MCF 10A (cell line): ENCODE measurements around the gene KNSTRN. TPM values are rescaled to one million over a fixed set of nuclear protein-coding genes. Genes with fewer than 3 reads are reported as not detected.

Experiments used
- BruUV-seq: library from RNA; stranded (reverse); fragments of 400-500 nt; replicated peaks from 2 replicates; lab custom pipeline; 2021; lab: Mats Ljungman, UMichigan
- CTCF ChIA-PET: fragments of 300-600 bp; sonication (Branson Sonifier 250); formaldehyde crosslinking; extraction: SDS; loops from one replicate; lab custom pipeline; 2021; ENCODE audit warnings: antibody characterized with exemption, inconsistent platforms; lab: Yijun Ruan, JAX
- POLR2A ChIA-PET: fragments of 300-600, 350-650 bp; sonication (Branson Sonifier 250); formaldehyde crosslinking; extraction: SDS; loops from one replicate; lab custom pipeline; 2020; ENCODE audit warnings: antibody characterized with exemption, inconsistent platforms; lab: Yijun Ruan, JAX
- DNase-seq: peaks from one replicate; pipeline ENCODE4 v3.0.0-alpha.2; 2018; ENCODE audit not compliant: unreplicated experiment
- H3K27ac Mint-ChIP-seq: one replicate; pipeline ENCODE4 v1.8.0; 2022; ENCODE audit warnings: mild to moderate bottlenecking, low read depth, mixed read lengths; ENCODE audit not compliant: unreplicated experiment
- H3K27me3 Mint-ChIP-seq: one replicate; pipeline ENCODE4 v1.8.0; 2022; ENCODE audit warnings: mixed read lengths; ENCODE audit not compliant: insufficient read depth, unreplicated experiment
- H3K36me3 Mint-ChIP-seq: one replicate; pipeline ENCODE4 v1.8.0; 2022; ENCODE audit warnings: mild to moderate bottlenecking, moderate library complexity, mixed read lengths; ENCODE audit not compliant: insufficient read depth, unreplicated experiment
- H3K4me1 Mint-ChIP-seq: one replicate; pipeline ENCODE4 v1.8.0; 2022; ENCODE audit warnings: mixed read lengths; ENCODE audit not compliant: insufficient read depth, unreplicated experiment
- H3K4me3 Mint-ChIP-seq: one replicate; pipeline ENCODE4 v1.8.0; 2022; ENCODE audit warnings: mild to moderate bottlenecking, moderate library complexity, mixed read lengths; ENCODE audit not compliant: unreplicated experiment
- H3K9me3 Mint-ChIP-seq: one replicate; pipeline ENCODE4 v1.8.0; 2022; ENCODE audit warnings: mixed read lengths; ENCODE audit not compliant: unreplicated experiment
- CTCF ChIP-seq: fragments of 200-600 bp; IDR thresholded peaks from one replicate; pipeline ENCODE4 v1.8.0; 2022; ENCODE audit warnings: antibody characterized with exemption, mild to moderate bottlenecking; ENCODE audit not compliant: unreplicated experiment
- intact Hi-C: fragments of 100-400 bp; cut with micrococcal nuclease; formaldehyde crosslinking; loops from 2 replicates; pipeline ENCODE4 v1.14.1; 2022
- total RNA-seq: library from RNA; stranded (reverse); gene quantifications from 2 replicates; pipeline ENCODE4 v1.2.3, GENCODE V29; 2022

KNSTRN gene
- total RNA-seq, 1 experiment from 2014 or later, result 47.4 TPM

DNA sequence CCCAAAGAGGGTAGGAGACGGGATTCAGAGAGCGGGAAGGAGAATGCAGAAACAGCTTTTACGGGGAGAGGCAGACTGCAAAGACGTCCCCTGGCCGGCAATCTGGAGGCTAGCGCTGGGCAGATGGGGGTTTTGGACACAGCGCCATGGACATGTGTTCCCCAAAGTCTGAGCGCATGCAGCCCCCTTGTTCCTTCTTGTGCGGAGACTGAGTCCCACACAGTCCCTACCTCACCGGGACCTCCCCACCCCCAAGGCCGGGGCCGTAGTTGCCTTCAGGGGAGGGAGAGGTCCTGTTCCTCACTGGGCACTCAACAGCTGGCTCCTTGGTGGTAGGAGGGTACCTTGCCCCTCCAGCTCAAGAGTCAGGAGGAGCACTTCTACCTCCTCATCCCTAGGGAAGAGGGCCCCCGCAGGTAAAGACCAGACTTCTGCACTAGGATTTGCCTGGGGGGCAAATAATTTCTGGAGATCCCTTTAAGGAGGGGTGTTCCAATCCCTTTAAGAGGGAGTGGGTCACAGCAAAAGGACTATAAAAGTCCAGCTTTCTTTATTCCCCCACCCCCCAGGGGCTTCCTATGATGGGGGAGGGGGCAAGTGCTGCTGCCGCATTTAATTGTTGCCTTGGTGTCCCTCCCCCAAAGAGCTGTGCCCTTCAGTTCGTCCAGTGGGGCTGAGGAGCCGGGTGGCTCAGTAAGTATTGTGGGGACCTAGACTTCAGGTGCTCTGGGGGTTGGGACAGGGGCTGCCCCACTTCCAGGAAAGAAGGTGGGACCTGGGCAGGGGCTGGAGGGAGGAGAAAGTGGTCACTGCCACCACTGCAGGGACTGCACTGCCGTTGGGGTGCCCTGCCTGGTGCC, 54.6 kb downstream of the KNSTRN start:
- Mint-ChIP-seq H3K27me3 (peaks cover 22% of the 10 kb centered on the region), H3K36me3 (no peaks in the 10 kb centered on the region), H3K4me1 (peaks cover 16% of the 10 kb centered on the region), H3K4me3 (peak overlapping the region; percentile 58), H3K27ac (peak overlapping the region; percentile 57), H3K9me3 (no peaks in the 10 kb centered on the region)
- intact Hi-C loops, result no loop called here
- no peak for DNase-seq
- ChIA-PET POLR2A (interaction anchor here (0.6 kb wide), 1 partner anchor 68 kb away, joined by 3 read pairs; no protein-coding TSS in a partner anchor), CTCF (interaction anchor here (0.5 to 0.9 kb wide), 2 partner anchors 14 to 549 kb away, joined by 3 to 4 read pairs; no protein-coding TSS in a partner anchor)
- BruUV-seq, result no TSS peak
- no peak for TF ChIP-seq CTCF

- Mint-ChIP-seq H3K27ac (no peak overlapping the region), H3K9me3 (no peaks in the 10 kb centered on the region), H3K36me3 (no peaks in the 10 kb centered on the region), H3K27me3 (peaks cover 22% of the 10 kb centered on the region), H3K4me3 (no peak overlapping the region), H3K4me1 (peaks cover 16% of the 10 kb centered on the region)
- TF ChIP-seq CTCF, result no peak
- intact Hi-C loops, result no loop called here
- BruUV-seq, result no TSS peak
- POLR2A ChIA-PET, result interaction anchor here (0.6 kb wide), 1 partner anchor 67 kb away, joined by 3 read pairs; no protein-coding TSS in a partner anchor
- DNase-seq, result no peak
- CTCF ChIA-PET, result no interaction called here
These were observed 55.5 kb downstream of the KNSTRN start for GRCh38 chr15:40437752-40438687.

DNA sequence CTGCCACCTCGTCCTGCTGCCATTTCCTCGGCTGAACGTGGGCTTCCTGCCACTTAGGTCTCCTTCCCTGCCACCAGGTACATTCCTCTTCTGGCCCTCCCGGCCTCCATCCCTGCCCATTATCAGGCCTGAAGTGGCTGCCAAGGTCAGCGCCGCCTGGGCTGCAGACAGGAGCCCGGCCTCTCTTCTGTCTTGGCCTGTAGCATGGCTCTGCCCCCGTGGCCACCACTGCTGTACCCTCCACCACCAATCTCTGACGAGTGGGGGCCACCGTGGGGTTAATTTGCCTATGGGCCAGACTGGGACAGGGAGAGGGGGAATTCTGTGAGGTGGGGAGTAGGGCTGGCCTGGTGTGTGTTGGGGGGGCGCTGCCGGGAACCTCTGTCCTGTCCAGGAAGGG, 56.2 kb downstream of the KNSTRN start:
- Mint-ChIP-seq H3K27me3 (peaks cover 22% of the 10 kb centered on the region), H3K27ac (no peak overlapping the region), H3K9me3 (no peaks in the 10 kb centered on the region), H3K36me3 (no peaks in the 10 kb centered on the region), H3K4me3 (no peak overlapping the region), H3K4me1 (peaks cover 19% of the 10 kb centered on the region)
- BruUV-seq, result no TSS peak
- ChIA-PET POLR2A (interaction anchor here (0.8 to 2.5 kb wide), 4 partner anchors 17 to 393 kb away, joined by 3 to 10 read pairs (median 6); partner anchors contain the start of genes IVD and KNSTRN), CTCF (no interaction called here)
- TF ChIP-seq CTCF, result no peak
- intact Hi-C loops, result no loop called here
- no peak for DNase-seq
